CD4-positive, CD25-positive, alpha-beta regulatory T cell (primary cell): Measurements from ENCODE around the gene PDP2. TPM values are rescaled to one million over a fixed set of nuclear protein-coding genes. Genes with fewer than 3 reads are reported as not detected.

Experiments
- ATAC-seq, 2 donors: fragments of 150-1000 bp; cut with Tn5 transposase; one replicate each; pipeline ENCODE4 v1.10.0; 2021; ENCODE audit warnings: low read depth in 2 of 2, moderate number of reproducible peaks in 2 of 2, moderate library complexity in 1 of 2
- DNase-seq, 3 donors: peaks; one replicate each; pipeline versions ENCODE4 v3.0.0 to v3.0.0-alpha.2; 2012 to 2022; ENCODE audit warnings: mixed read lengths in 1 of 3
- H3K27ac ChIP-seq: one replicate; pipeline ENCODE4 v1.7.0; 2013; ENCODE audit warnings: mild to moderate bottlenecking, low read length; ENCODE audit not compliant: insufficient read depth, poor library complexity, severe bottlenecking
- H3K27me3 ChIP-seq: one replicate; pipeline ENCODE4 v1.7.0; 2013; ENCODE audit warnings: low read length; ENCODE audit not compliant: control insufficient read depth, insufficient read depth
- H3K36me3 ChIP-seq: one replicate; pipeline ENCODE4 v1.7.0; 2013; ENCODE audit warnings: mild to moderate bottlenecking, low read length, moderate library complexity; ENCODE audit not compliant: control insufficient read depth, insufficient read depth
- H3K4me1 ChIP-seq: 2 replicates; pipeline ENCODE4 v1.7.0; 2013; ENCODE audit warnings: mild to moderate bottlenecking, low read length; ENCODE audit not compliant: insufficient read depth, control insufficient read depth, poor library complexity, severe bottlenecking
- H3K4me3 ChIP-seq: one replicate; pipeline ENCODE4 v1.7.0; 2013; ENCODE audit warnings: low read depth, mild to moderate bottlenecking, low read length, moderate library complexity
- H3K9me3 ChIP-seq, 2 experiments: 1 replicate in 1 of 2; 2 replicates in 1 of 2; pipeline ENCODE4 v1.7.0; 2013; ENCODE audit warnings: low read length in 2 of 2, mild to moderate bottlenecking in 1 of 2, moderate library complexity in 1 of 2; ENCODE audit not compliant: control insufficient read depth in 2 of 2
- H3K27ac Mint-ChIP-seq, 3 donors: one replicate each; pipeline ENCODE4 v1.8.0; 2020 to 2022; ENCODE audit warnings: mild to moderate bottlenecking in 3 of 3, mixed read lengths in 3 of 3, moderate library complexity in 2 of 3
- H3K27me3 Mint-ChIP-seq: one replicate; pipeline ENCODE4 v1.8.0; 2022; ENCODE audit warnings: mild to moderate bottlenecking, mixed read lengths
- H3K36me3 Mint-ChIP-seq: one replicate; pipeline ENCODE4 v1.8.0; 2020; ENCODE audit warnings: mixed read lengths
- H3K4me1 Mint-ChIP-seq, 4 donors: one replicate each; pipeline ENCODE4 v1.8.0; 2020 to 2022; ENCODE audit warnings: mixed read lengths in 4 of 4, mild to moderate bottlenecking in 1 of 4
- H3K4me3 Mint-ChIP-seq, 4 donors: one replicate each; pipeline ENCODE4 v1.8.0; 2020 to 2022; ENCODE audit warnings: mild to moderate bottlenecking in 4 of 4, mixed read lengths in 4 of 4, moderate library complexity in 3 of 4
- H3K9me3 Mint-ChIP-seq, 7 donors: one replicate each; pipeline ENCODE4 v1.8.0; 2020 to 2022; ENCODE audit warnings: mixed read lengths in 7 of 7, mild to moderate bottlenecking in 3 of 7, moderate library complexity in 2 of 7
- polyA plus RNA-seq, 4 donors: library from polyadenylated mRNA; unstranded; fragments of 300-500 nt; fragmentation: Illumina TruSeq; gene quantifications; one replicate each; pipeline ENCODE4 v1.2.3, GENCODE V29; 2021
- total RNA-seq: library from RNA; stranded (reverse); gene quantifications from one replicate; pipeline ENCODE4 v1.2.3, GENCODE V29; 2022

Gene PDP2, protein sequence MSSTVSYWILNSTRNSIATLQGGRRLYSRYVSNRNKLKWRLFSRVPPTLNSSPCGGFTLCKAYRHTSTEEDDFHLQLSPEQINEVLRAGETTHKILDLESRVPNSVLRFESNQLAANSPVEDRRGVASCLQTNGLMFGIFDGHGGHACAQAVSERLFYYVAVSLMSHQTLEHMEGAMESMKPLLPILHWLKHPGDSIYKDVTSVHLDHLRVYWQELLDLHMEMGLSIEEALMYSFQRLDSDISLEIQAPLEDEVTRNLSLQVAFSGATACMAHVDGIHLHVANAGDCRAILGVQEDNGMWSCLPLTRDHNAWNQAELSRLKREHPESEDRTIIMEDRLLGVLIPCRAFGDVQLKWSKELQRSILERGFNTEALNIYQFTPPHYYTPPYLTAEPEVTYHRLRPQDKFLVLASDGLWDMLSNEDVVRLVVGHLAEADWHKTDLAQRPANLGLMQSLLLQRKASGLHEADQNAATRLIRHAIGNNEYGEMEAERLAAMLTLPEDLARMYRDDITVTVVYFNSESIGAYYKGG
- total RNA-seq = 7.1 TPM
- polyA plus RNA-seq = 1 to 10 TPM in 3 of 4 donors, under 1 TPM in 1; 0.07 to 2.0 (median 1.7) TPM

DNA sequence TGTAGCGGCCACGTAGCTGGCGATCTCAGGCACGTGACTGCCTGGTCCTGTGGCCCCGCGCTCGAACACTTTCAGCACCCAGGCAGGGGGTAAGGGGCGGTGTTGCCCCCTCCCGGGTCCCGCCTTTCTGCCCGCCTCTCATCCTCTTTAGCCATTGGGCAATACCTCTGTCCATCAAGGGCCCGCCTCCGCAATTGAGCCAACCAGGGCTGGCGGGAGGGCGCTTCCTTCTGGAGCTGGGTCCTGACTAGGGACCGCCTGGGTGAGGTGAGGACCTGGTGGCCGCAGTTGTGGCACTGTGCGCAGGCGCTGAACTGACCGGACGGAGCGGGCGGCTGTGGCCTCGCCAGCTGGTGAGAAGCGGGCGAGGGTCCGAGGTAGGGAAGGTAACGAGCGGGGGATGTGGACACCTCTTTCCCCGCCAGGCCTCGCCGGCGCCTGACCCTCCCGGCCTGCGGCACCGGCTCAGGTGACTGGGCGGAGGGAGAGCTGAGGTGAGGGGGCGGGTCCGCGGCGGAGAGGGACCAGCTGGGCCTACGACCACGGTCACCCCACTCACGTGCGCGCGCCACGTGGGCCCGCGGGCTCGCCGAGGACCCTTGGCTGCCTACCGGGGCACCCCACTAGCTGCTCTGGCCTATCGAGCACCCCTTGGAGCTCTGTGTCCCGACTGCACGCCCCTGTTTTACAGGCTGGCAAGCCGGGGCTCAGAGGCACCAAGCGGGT is at the start of gene PDP2:
Gene PDP2 (plus strand): TSS at position 228 of the 726 bp plus-strand sequence. CDS start 3,770 bp downstream, outside the sequence.
- no peaks in the 10 kb centered on the region for H3K9me3 ChIP-seq
- DNase-seq = peak; percentile 87 to 95 (median 91)
- peaks cover 10 to 33% (median 22%) of the 10 kb centered on the region in 4 donors for H3K4me1 Mint-ChIP-seq
- peak; percentile 96 to 97 for ATAC-seq
- H3K36me3 Mint-ChIP-seq = peaks cover 7% of the 10 kb centered on the region
- peak within 1 kb of the TSS; percentile 95 to 98 (median 96) for H3K27ac Mint-ChIP-seq
- H3K36me3 ChIP-seq = peaks cover 12% of the 10 kb centered on the region
- peaks cover 22% of the 10 kb centered on the region for H3K4me1 ChIP-seq
- H3K9me3 Mint-ChIP-seq = peaks cover 0 to 2% (median 0%) of the 10 kb centered on the region in 7 donors
- H3K4me3 ChIP-seq = peak within 1 kb of the TSS; percentile 58
- H3K4me3 Mint-ChIP-seq = peak within 1 kb of the TSS; percentile 90 to 100 (median 99)
- H3K27ac ChIP-seq = peak within 1 kb of the TSS; percentile 47
- H3K27me3 ChIP-seq = no peaks in the 10 kb centered on the region
- H3K27me3 Mint-ChIP-seq = no peaks in the 10 kb centered on the region

DNA sequence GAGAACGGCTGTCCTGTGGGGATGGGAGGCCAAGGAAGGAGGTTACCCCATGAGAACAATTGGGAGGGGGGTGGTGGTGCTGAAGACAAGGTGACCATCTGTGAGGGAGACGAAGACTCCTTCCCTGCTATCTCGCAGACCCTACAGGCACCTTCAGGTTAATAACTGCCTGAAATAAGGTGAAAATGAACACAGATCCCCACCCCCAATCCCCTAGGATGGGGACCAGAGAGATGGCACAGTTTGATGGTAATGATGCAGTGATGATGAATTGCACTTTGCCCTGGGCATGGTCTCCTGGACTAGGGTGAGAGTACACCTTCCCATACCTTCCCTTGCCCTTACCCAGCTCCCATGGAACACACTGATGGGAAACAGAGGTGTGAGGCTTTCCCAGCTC is 48.1 kb upstream of the PDP2 start:
- Mint-ChIP-seq H3K4me1 (peaks cover 9 to 30% (median 17%) of the 10 kb centered on the region in 4 donors), H3K36me3 (peaks cover 6% of the 10 kb centered on the region), H3K27me3 (peaks cover 5% of the 10 kb centered on the region), H3K27ac (no peak overlapping the region), H3K4me3 (peak overlapping the region in 2 of 4 donors; percentile 80 to 85), H3K9me3 (no peaks in the 10 kb centered on the region)
- Histone ChIP-seq H3K9me3 (no peaks in the 10 kb centered on the region), H3K4me3 (no peak overlapping the region), H3K4me1 (peaks cover 29% of the 10 kb centered on the region), H3K27me3 (no peaks in the 10 kb centered on the region), H3K36me3 (peaks cover 7% of the 10 kb centered on the region), H3K27ac (no peak overlapping the region)
- ATAC-seq (no peak), DNase-seq (no peak)

DNA sequence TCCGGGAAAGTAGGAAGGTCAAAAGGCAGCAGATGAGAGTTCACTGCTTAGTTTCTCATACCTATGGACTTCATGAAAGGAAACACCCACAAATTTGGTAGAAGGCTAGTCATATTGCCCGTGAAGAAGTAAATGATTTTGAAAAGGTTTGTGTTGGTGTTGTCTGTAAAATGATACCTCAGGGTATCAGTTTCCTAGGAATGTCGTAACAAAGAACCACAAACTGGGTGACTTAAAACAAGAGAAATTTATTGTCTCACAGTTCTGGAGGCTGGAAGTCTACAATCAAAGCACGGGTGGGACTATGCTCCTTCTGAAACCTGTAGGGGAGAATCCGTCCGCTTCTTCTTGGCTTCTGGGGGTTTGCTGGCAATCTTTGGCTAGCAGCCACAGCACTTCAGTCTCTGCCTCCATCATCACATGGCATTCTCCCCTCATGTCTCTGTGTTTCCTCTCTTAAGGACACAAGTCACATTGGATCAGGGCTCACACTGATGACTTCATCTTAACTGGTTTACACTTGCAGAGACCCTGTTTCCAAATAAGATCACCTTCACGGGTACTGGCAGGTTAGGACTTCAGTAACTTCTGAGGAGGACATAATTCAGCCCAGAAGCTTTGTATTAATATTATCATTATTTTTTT is 47.5 kb upstream of the PDP2 start:
- peaks cover 5% of the 10 kb centered on the region for H3K27me3 Mint-ChIP-seq
- peaks cover 9 to 26% (median 14%) of the 10 kb centered on the region in 4 donors for H3K4me1 Mint-ChIP-seq
- H3K9me3 Mint-ChIP-seq = no peaks in the 10 kb centered on the region
- peaks cover 3% of the 10 kb centered on the region for H3K36me3 Mint-ChIP-seq
- Histone ChIP-seq H3K4me1 (peaks cover 27% of the 10 kb centered on the region), H3K4me3 (no peak overlapping the region), H3K27ac (no peak overlapping the region), H3K9me3 (no peaks in the 10 kb centered on the region), H3K27me3 (no peaks in the 10 kb centered on the region), H3K36me3 (peaks cover 3% of the 10 kb centered on the region)
- DNase-seq (no peak), ATAC-seq (no peak)
- H3K4me3 Mint-ChIP-seq = peak overlapping the region; percentile 10 to 85 (median 42)
- H3K27ac Mint-ChIP-seq = no peak overlapping the region

DNA sequence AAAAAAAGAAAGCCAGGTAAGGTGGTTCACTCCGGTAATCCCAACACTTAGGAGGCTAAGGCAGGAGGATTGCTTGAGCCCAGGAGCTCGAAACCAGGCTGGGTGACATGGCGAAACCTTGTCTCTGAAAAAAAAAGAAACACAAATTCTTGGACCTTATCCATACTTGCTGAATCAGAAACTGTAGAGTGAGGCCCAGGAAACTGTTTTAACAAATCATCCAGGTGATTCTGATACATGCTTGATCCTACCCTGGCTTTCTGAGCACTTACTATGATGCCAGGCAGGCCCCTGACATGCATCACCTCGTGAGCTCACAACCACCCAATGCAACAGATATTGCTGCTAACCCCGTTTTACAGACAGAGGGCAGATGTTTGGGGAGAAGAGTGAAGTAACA is 45.6 kb upstream of the PDP2 start:
- H3K27me3 ChIP-seq = no peaks in the 10 kb centered on the region
- no peaks in the 10 kb centered on the region for H3K9me3 ChIP-seq
- Mint-ChIP-seq H3K27me3 (peaks cover 22% of the 10 kb centered on the region), H3K9me3 (no peaks in the 10 kb centered on the region), H3K36me3 (no peaks in the 10 kb centered on the region), H3K27ac (no peak overlapping the region), H3K4me3 (no peak overlapping the region), H3K4me1 (peaks cover 0 to 7% (median 0%) of the 10 kb centered on the region in 4 donors)
- no peak for DNase-seq
- no peak overlapping the region for H3K4me3 ChIP-seq
- no peak for ATAC-seq
- no peaks in the 10 kb centered on the region for H3K36me3 ChIP-seq
- peaks cover 8% of the 10 kb centered on the region for H3K4me1 ChIP-seq
- H3K27ac ChIP-seq = no peak overlapping the region

DNA sequence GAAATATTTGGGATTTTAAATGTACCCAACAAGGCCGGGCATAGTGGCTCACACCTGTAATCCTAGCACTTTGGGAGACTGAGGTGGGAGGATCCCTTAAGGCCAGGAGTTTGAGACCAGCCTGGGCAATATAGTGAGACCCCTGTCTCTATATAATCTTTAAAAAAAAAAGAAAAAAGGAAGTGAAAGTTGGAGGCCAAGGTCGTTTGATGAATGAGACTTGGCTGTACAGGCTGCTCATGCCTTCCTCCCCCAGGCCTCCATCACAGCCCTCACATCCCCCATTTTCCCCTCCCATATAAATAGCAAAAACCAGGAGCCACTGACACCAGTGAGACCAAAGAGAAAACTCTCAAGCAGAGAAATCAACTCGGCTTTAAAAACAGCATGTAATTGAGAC is 39.4 kb upstream of the PDP2 start:
- no peak overlapping the region for H3K4me3 ChIP-seq
- Mint-ChIP-seq H3K27me3 (peaks cover 56% of the 10 kb centered on the region), H3K36me3 (no peaks in the 10 kb centered on the region), H3K4me1 (peaks cover 0 to 9% (median 3%) of the 10 kb centered on the region in 4 donors), H3K27ac (no peak overlapping the region), H3K9me3 (peaks cover 0 to 2% (median 0%) of the 10 kb centered on the region in 7 donors), H3K4me3 (no peak overlapping the region)
- no peak overlapping the region for H3K27ac ChIP-seq
- ATAC-seq (no peak), DNase-seq (no peak)
- H3K27me3 ChIP-seq = peaks cover 8% of the 10 kb centered on the region
- H3K4me1 ChIP-seq = peaks cover 10% of the 10 kb centered on the region
- H3K36me3 ChIP-seq = no peaks in the 10 kb centered on the region
- H3K9me3 ChIP-seq = no peaks in the 10 kb centered on the region

DNA sequence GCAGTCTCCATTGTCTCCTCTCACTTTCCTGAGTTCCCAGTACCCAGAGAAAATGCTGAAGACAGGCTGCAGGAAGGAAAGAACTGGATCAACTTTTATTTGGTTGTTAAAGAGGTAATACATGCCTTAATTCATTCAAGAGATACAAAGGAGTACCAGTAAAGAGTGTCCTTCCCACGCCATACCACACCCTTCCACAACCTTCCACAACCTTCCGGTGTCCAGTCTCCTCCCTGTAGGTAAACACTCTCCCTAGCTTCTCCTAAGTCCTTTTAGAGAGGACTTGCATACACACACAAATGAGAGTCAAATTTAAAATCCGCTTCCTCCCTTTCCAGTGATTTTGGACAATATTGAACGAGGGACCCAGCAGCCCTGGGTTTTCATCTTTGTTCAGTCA is 38.9 kb upstream of the PDP2 start:
- Histone ChIP-seq H3K36me3 (no peaks in the 10 kb centered on the region), H3K4me3 (no peak overlapping the region), H3K9me3 (no peaks in the 10 kb centered on the region), H3K4me1 (peaks cover 10% of the 10 kb centered on the region), H3K27me3 (peaks cover 8% of the 10 kb centered on the region), H3K27ac (no peak overlapping the region)
- Mint-ChIP-seq H3K4me3 (no peak overlapping the region), H3K4me1 (peaks cover 0 to 9% (median 3%) of the 10 kb centered on the region in 4 donors), H3K9me3 (peaks cover 0 to 2% (median 0%) of the 10 kb centered on the region in 7 donors), H3K27ac (peak overlapping the region in 1 of 3 donors; percentile 23), H3K27me3 (peaks cover 61% of the 10 kb centered on the region), H3K36me3 (no peaks in the 10 kb centered on the region)
- no peak for DNase-seq
- no peak for ATAC-seq

DNA sequence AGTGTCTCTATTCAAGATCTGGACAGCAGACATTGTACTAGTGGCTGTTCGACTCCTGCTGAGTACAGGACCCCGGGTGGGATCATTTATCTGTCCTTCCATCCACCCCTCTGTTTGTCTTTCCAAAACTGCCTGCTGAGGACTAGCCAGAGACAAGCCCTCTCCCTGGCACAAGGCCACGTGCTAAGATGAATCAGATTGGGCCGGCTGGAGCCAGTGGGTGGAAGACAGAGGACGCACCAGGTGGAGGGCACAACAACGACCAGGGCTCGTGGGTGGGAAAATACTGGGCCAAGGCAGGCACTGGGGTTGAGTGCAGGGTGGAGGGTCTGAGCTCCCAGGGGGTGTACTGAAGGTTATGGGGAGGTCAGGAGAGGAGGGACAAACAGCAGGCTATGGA is 37.5 kb upstream of the PDP2 start:
- Histone ChIP-seq H3K4me1 (peaks cover 10% of the 10 kb centered on the region), H3K27me3 (peaks cover 10% of the 10 kb centered on the region), H3K36me3 (no peaks in the 10 kb centered on the region), H3K27ac (no peak overlapping the region), H3K9me3 (no peaks in the 10 kb centered on the region), H3K4me3 (no peak overlapping the region)
- Mint-ChIP-seq H3K4me3 (peak overlapping the region in 1 of 4 donors; percentile 28), H3K9me3 (peaks cover 0 to 2% (median 0%) of the 10 kb centered on the region in 7 donors), H3K4me1 (peaks cover 0 to 9% (median 3%) of the 10 kb centered on the region in 4 donors), H3K36me3 (no peaks in the 10 kb centered on the region), H3K27me3 (peaks cover 62% of the 10 kb centered on the region), H3K27ac (no peak overlapping the region)
- DNase-seq = no peak
- ATAC-seq = no peak
